CD8-positive, alpha-beta memory T cell (primary cell): ENCODE measurements around the gene RAB5IF. TPM values are rescaled to one million over a fixed set of nuclear protein-coding genes. Genes with fewer than 3 reads are reported as not detected.
A peak's percentile ranks its signal among the peaks of the same experiment; 100 is the strongest.

ENCODE experiments used
- CTCF ChIA-PET: fragments of 350-600 bp; sonication (Branson Sonifier 250); formaldehyde crosslinking; loops from one replicate; lab custom pipeline; 2021; ENCODE audit warnings: antibody characterized with exemption; lab: Charles Lee
- POLR2A ChIA-PET: fragments of 350-600 bp; sonication (Branson Sonifier 250); formaldehyde crosslinking; loops from one replicate; lab custom pipeline; 2021; ENCODE audit warnings: antibody characterized with exemption; lab: Charles Lee
- DNase-seq, 5 donors: peaks; one replicate each; pipeline versions ENCODE4 v3.0.0 to v3.0.0-alpha.2; 2020 to 2022; ENCODE audit warnings: mixed read lengths in 1 of 5
- H3K27ac ChIP-seq: one replicate; pipeline ENCODE4 v1.7.0; 2013; ENCODE audit warnings: low read depth, mild to moderate bottlenecking, low read length, moderate library complexity
- H3K27me3 ChIP-seq: 2 replicates; pipeline ENCODE4 v1.7.0; 2013; ENCODE audit warnings: low read length, mild to moderate bottlenecking; ENCODE audit not compliant: insufficient read depth, poor library complexity, severe bottlenecking
- H3K36me3 ChIP-seq: 2 replicates; pipeline ENCODE4 v1.7.0; 2013; ENCODE audit warnings: mild to moderate bottlenecking, low read length, moderate library complexity; ENCODE audit not compliant: insufficient read depth
- H3K4me1 ChIP-seq: 2 replicates; pipeline ENCODE4 v1.7.0; 2013; ENCODE audit warnings: mild to moderate bottlenecking, low read length, moderate library complexity; ENCODE audit not compliant: insufficient read depth
- H3K4me3 ChIP-seq: 2 replicates; pipeline ENCODE4 v1.7.0; 2013; ENCODE audit warnings: mild to moderate bottlenecking, low read length
- H3K9me3 ChIP-seq: 2 replicates; pipeline ENCODE4 v1.7.0; 2013; ENCODE audit warnings: mild to moderate bottlenecking, low read length
- H3K27ac Mint-ChIP-seq, 8 donors: one replicate each; pipeline ENCODE4 v1.8.0; 2020 to 2021; ENCODE audit warnings: mixed read lengths in 8 of 8, mild to moderate bottlenecking in 6 of 8, inconsistent platforms in 3 of 8, moderate library complexity in 3 of 8
- H3K27me3 Mint-ChIP-seq, 2 donors: one replicate each; pipeline ENCODE4 v1.8.0; 2020 to 2021; ENCODE audit warnings: mixed read lengths in 2 of 2, mild to moderate bottlenecking in 1 of 2, moderate library complexity in 1 of 2
- H3K36me3 Mint-ChIP-seq, 3 donors: one replicate each; pipeline ENCODE4 v1.8.0; 2020 to 2021; ENCODE audit warnings: mixed read lengths in 3 of 3, inconsistent platforms in 1 of 3, mild to moderate bottlenecking in 1 of 3
- H3K4me1 Mint-ChIP-seq, 3 donors: one replicate each; pipeline ENCODE4 v1.8.0; 2020 to 2021; ENCODE audit warnings: mixed read lengths in 3 of 3, inconsistent platforms in 1 of 3, mild to moderate bottlenecking in 1 of 3
- H3K4me3 Mint-ChIP-seq, 7 donors: one replicate each; pipeline ENCODE4 v1.8.0; 2020 to 2021; ENCODE audit warnings: mixed read lengths in 7 of 7, mild to moderate bottlenecking in 6 of 7, moderate library complexity in 4 of 7, inconsistent platforms in 2 of 7
- H3K9me3 Mint-ChIP-seq, 5 donors: one replicate each; pipeline ENCODE4 v1.8.0; 2020 to 2022; ENCODE audit warnings: mixed read lengths in 5 of 5, mild to moderate bottlenecking in 3 of 5, moderate library complexity in 2 of 5, inconsistent platforms in 1 of 5
- polyA plus RNA-seq: library from polyadenylated mRNA; unstranded; fragments of 300-500 nt; fragmentation: Illumina TruSeq; gene quantifications from one replicate; pipeline ENCODE4 v1.2.3, GENCODE V29; 2021
- total RNA-seq, 2 experiments: library from RNA; stranded (reverse); gene quantifications; one replicate each; pipeline ENCODE4 v1.2.3, GENCODE V29; 2021

The RAB5IF gene
- total and polyA plus RNA-seq, 3 experiments from 2014 or later: 159 to 180 (median 173) TPM

DNA sequence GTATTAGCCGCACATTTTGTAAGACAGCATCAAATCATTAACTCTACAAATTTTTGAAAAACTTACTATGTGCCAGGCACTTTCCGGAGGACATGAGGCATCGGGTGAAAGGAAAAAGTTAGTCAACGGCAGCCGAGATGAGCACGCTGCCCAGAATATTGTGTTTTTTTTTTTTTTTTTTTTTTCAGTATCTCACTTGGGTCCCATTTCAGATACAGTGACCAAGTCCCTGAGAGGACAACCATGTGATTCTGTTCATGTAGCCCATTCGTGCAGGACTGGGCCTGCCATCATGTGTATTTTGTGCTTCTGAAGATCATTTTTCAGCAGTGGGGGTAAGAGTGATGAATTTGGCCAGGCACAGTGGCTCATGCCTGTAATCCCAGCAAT lies 39.1 kb downstream of the RAB5IF start:
- no peaks in the 10 kb centered on the region for H3K27me3 ChIP-seq
- no peaks in the 10 kb centered on the region for H3K9me3 ChIP-seq
- Mint-ChIP-seq H3K27me3 (no peaks in the 10 kb centered on the region), H3K4me1 (peaks cover 50 to 63% (median 61%) of the 10 kb centered on the region in 3 donors), H3K9me3 (no peaks in the 10 kb centered on the region), H3K27ac (peak overlapping the region; percentile 91 to 99 (median 98)), H3K36me3 (peaks cover 0 to 57% (median 3%) of the 10 kb centered on the region in 3 donors), H3K4me3 (peak overlapping the region; percentile 94 to 99 (median 97))
- peak overlapping the region; percentile 71 for H3K27ac ChIP-seq
- peak overlapping the region; percentile 91 for H3K4me3 ChIP-seq
- H3K36me3 ChIP-seq: peaks cover 10% of the 10 kb centered on the region
- H3K4me1 ChIP-seq: peaks cover 45% of the 10 kb centered on the region
- ChIA-PET CTCF (interaction anchor here (0.8 to 3.5 kb wide), 5 partner anchors 15 to 94 kb away, joined by 3 to 30 read pairs (median 5); no protein-coding TSS in a partner anchor), POLR2A (interaction anchor here (0.6 to 2.8 kb wide), 7 partner anchors 20 to 268 kb away, joined by 3 to 16 read pairs (median 4); partner anchors contain the start of genes NDRG3 and TGIF2)
- peak in 1 of 5 donors; percentile 56 for DNase-seq

DNA sequence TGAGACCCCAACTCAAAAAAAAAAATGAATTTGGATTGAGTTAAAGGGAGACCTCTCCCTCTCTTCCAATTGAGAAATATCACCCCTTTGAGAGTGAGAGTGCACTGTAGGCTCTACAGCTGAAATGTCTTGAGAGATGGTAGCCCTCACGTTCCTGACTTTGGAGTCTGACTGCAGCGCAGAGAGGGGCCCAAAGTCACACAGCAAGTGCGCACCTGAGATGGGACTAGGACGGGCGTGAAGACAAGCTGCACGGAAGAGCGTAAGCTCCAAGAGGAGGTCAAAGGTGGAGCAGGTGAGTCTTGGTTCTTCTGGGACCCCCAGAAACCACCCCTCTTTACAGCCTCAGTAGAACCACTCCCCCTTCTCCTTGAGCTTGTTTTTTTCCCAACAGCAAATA lies 39.8 kb downstream of the RAB5IF start:
- no peaks in the 10 kb centered on the region for H3K27me3 ChIP-seq
- H3K4me1 ChIP-seq: peaks cover 45% of the 10 kb centered on the region
- Mint-ChIP-seq H3K27ac (peak overlapping the region; percentile 95 to 99 (median 98)), H3K36me3 (peaks cover 0 to 51% (median 3%) of the 10 kb centered on the region in 3 donors), H3K4me3 (peak overlapping the region; percentile 94 to 99 (median 97)), H3K4me1 (peaks cover 50 to 63% (median 61%) of the 10 kb centered on the region in 3 donors), H3K9me3 (no peaks in the 10 kb centered on the region), H3K27me3 (no peaks in the 10 kb centered on the region)
- H3K4me3 ChIP-seq: peak overlapping the region; percentile 91
- no peaks in the 10 kb centered on the region for H3K9me3 ChIP-seq
- CTCF ChIA-PET: interaction anchor here (1.0 to 3.5 kb wide), 12 partner anchors 10 to 163 kb away, joined by 3 to 30 read pairs (median 4); partner anchors contain the start of gene RAB5IF
- peaks cover 7% of the 10 kb centered on the region for H3K36me3 ChIP-seq
- H3K27ac ChIP-seq: peak overlapping the region; percentile 71
- POLR2A ChIA-PET: interaction anchor here (0.9 to 2.8 kb wide), 8 partner anchors 12 to 101 kb away, joined by 3 to 14 read pairs (median 6); partner anchors contain the start of genes NDRG3, RAB5IF and TGIF2
- no peak for DNase-seq

DNA sequence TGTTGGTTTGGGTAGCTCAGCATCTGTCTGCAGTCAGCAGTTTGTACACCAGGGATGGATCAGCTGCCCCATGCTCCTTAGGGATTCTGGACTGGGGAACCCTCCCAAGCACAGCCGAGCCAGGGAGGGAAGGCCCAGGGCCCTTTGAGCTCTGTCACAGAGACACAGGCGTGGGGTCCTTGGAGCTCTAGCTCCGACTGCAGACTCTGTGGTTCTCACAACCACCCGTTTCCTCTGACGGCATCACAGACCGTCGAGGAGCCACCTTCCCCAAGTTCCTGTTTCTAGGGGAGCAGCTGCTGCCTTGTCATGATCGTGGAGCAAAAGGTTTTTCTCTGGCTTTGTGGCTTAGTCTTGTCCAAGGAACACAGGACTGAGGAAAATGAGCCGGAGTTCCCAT lies 40.4 kb downstream of the RAB5IF start, which contains the start of gene SLA2:
Gene SLA2 (minus strand): TSS at position 199 of the 400 bp plus-strand sequence. CDS start 4,861 bp downstream, outside the sequence.
- peaks cover 0 to 45% (median 3%) of the 10 kb centered on the region in 3 donors for H3K36me3 Mint-ChIP-seq
- ChIA-PET CTCF (interaction anchor here (1.0 to 3.5 kb wide), 13 partner anchors 9 to 162 kb away, joined by 3 to 30 read pairs (median 4); partner anchors contain the start of gene RAB5IF), POLR2A (interaction anchor here (0.6 to 2.8 kb wide), 9 partner anchors 13 to 145 kb away, joined by 3 to 14 read pairs (median 5); partner anchors contain the start of genes NDRG3, RAB5IF and TGIF2)
- no peaks in the 10 kb centered on the region for H3K27me3 Mint-ChIP-seq
- no peaks in the 10 kb centered on the region for H3K9me3 ChIP-seq
- H3K4me1 Mint-ChIP-seq: peaks cover 50 to 61% (median 61%) of the 10 kb centered on the region in 3 donors
- H3K36me3 ChIP-seq: peaks cover 5% of the 10 kb centered on the region
- peak within 1 kb of the TSS; percentile 71 for H3K27ac ChIP-seq
- peak within 1 kb of the TSS; percentile 95 to 99 (median 98) for H3K27ac Mint-ChIP-seq
- H3K4me1 ChIP-seq: peaks cover 44% of the 10 kb centered on the region
- H3K4me3 ChIP-seq: peak within 1 kb of the TSS; percentile 91
- no peaks in the 10 kb centered on the region for H3K9me3 Mint-ChIP-seq
- peak within 1 kb of the TSS; percentile 94 to 99 (median 97) for H3K4me3 Mint-ChIP-seq
- peak; percentile 54 to 82 (median 75) for DNase-seq
- H3K27me3 ChIP-seq: no peaks in the 10 kb centered on the region

DNA sequence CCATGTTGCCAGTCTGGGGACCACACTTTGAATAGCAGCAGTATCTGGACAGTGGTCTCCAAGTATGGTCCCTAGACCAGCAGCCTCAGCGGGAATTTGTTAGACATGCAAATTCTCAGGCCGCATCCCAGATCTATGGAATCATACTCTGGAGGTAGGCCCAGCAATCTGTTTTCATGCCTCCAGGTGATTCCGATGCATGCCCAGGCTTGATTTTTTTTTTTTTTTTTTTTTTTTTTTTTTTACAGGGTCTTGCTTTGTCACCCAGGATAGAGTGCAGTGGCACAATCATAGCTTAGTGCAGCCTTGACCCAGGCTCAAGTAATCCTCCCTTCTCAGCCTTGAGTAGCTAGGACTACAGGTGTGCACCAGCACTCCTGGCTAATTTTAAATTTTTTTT lies 41.1 kb downstream of the RAB5IF start:
- peak overlapping the region; percentile 94 to 99 (median 97) for H3K4me3 Mint-ChIP-seq
- H3K27ac ChIP-seq: no peak overlapping the region
- H3K9me3 ChIP-seq: no peaks in the 10 kb centered on the region
- no peaks in the 10 kb centered on the region for H3K9me3 Mint-ChIP-seq
- peak overlapping the region; percentile 95 to 99 (median 98) for H3K27ac Mint-ChIP-seq
- no peak for DNase-seq
- no peaks in the 10 kb centered on the region for H3K27me3 ChIP-seq
- H3K4me1 Mint-ChIP-seq: peaks cover 46 to 55% (median 54%) of the 10 kb centered on the region in 3 donors
- no peaks in the 10 kb centered on the region for H3K27me3 Mint-ChIP-seq
- H3K36me3 Mint-ChIP-seq: peaks cover 0 to 42% (median 4%) of the 10 kb centered on the region in 3 donors
- no peak overlapping the region for H3K4me3 ChIP-seq
- ChIA-PET POLR2A (interaction anchor here (0.7 to 2.8 kb wide), 6 partner anchors 16 to 98 kb away, joined by 4 to 14 read pairs (median 8); partner anchors contain the start of genes RAB5IF and TGIF2), CTCF (interaction anchor here (1.0 to 3.5 kb wide), 9 partner anchors 8 to 107 kb away, joined by 3 to 30 read pairs (median 4); partner anchors contain the start of gene RAB5IF)
- no peaks in the 10 kb centered on the region for H3K36me3 ChIP-seq
- peaks cover 37% of the 10 kb centered on the region for H3K4me1 ChIP-seq

DNA sequence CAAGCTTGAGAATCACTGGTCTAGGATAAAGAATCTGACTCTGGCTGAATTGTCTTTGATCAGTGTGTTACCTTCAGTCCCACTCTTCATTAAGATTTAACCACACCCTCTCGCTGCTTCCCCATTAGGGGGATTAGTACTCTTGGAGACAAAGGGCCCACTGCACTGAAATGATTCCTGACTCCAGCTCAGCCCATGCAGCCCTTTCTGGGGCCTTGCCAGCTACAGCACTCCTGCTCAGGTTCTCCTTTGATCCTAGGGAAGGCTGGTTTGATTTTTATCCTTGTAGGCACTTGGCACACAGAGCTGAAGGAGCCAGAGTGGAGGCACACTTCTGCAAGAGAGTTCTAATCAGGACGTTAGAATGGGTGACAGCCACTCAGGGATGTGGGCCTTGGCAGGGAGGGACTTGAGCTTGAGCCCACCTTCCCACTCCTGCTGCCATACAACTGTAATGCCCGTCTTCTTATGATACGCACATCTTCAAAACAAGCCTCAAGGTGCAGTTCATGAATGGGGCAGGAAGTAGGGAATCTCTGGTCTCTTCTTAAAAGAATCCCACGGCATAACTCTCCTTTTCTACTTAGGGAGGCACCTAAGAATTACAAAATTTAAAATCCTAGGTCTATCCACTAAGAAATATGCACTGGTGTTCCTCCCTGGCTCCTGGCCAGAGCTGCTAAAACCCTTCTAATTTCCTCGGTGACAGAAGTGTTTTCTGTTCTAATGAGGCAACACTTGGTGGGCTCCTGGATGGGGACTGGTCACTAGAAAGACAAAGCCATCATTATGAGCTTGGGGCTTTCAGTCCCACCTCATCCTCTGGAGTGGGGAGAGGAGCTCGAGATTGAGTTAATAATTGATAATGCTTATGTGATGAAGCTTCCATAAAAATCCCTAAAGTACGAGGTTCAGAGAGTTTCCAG lies 41.9 kb downstream of the RAB5IF start:
- H3K4me3 Mint-ChIP-seq: peak overlapping the region; percentile 34 to 98 (median 66)
- H3K36me3 ChIP-seq: no peaks in the 10 kb centered on the region
- peaks cover 0 to 40% (median 4%) of the 10 kb centered on the region in 3 donors for H3K36me3 Mint-ChIP-seq
- peaks cover 30% of the 10 kb centered on the region for H3K4me1 ChIP-seq
- peaks cover 42 to 47% (median 47%) of the 10 kb centered on the region in 3 donors for H3K4me1 Mint-ChIP-seq
- H3K27me3 ChIP-seq: no peaks in the 10 kb centered on the region
- H3K4me3 ChIP-seq: no peak overlapping the region
- peak overlapping the region; percentile 44 to 99 (median 88) for H3K27ac Mint-ChIP-seq
- ChIA-PET CTCF (interaction anchor here (1.1 to 2.6 kb wide), 2 partner anchors 18 to 33 kb away, joined by 5 to 16 read pairs; no protein-coding TSS in a partner anchor), POLR2A (interaction anchor here (0.7 to 1.3 kb wide), 2 partner anchors 41 to 99 kb away, joined by 4 to 6 read pairs; partner anchors contain the start of gene RAB5IF)
- H3K27me3 Mint-ChIP-seq: no peaks in the 10 kb centered on the region
- H3K9me3 ChIP-seq: no peaks in the 10 kb centered on the region
- H3K27ac ChIP-seq: no peak overlapping the region
- no peaks in the 10 kb centered on the region for H3K9me3 Mint-ChIP-seq
- DNase-seq: no peak

- H3K4me3 ChIP-seq: no peak overlapping the region
- no peaks in the 10 kb centered on the region for H3K9me3 ChIP-seq
- ChIA-PET CTCF (interaction anchor here (0.9 kb wide), 1 partner anchor 49 kb away, joined by 3 read pairs; no protein-coding TSS in a partner anchor), POLR2A (no interaction called here)
- peaks cover 11 to 15% (median 11%) of the 10 kb centered on the region in 3 donors for H3K4me1 Mint-ChIP-seq
- DNase-seq: no peak
- H3K27ac ChIP-seq: no peak overlapping the region
- H3K4me1 ChIP-seq: peaks cover 8% of the 10 kb centered on the region
- H3K4me3 Mint-ChIP-seq: no peak overlapping the region
- no peaks in the 10 kb centered on the region for H3K9me3 Mint-ChIP-seq
- H3K27ac Mint-ChIP-seq: peak overlapping the region in 1 of 8 donors; percentile 64
- no peaks in the 10 kb centered on the region for H3K36me3 ChIP-seq
- no peaks in the 10 kb centered on the region for H3K27me3 Mint-ChIP-seq
- H3K27me3 ChIP-seq: no peaks in the 10 kb centered on the region
- peaks cover 5 to 47% (median 11%) of the 10 kb centered on the region in 3 donors for H3K36me3 Mint-ChIP-seq
Measured at GRCh38 chr20:36653456-36653855, 47.9 kb downstream of the RAB5IF start.

- POLR2A ChIA-PET: no interaction called here
- Mint-ChIP-seq H3K27me3 (no peaks in the 10 kb centered on the region), H3K9me3 (no peaks in the 10 kb centered on the region), H3K36me3 (peaks cover 5 to 47% (median 11%) of the 10 kb centered on the region in 3 donors), H3K27ac (no peak overlapping the region), H3K4me3 (no peak overlapping the region), H3K4me1 (peaks cover 16 to 23% (median 19%) of the 10 kb centered on the region in 3 donors)
- CTCF ChIA-PET: interaction anchor here (1.3 kb wide), 2 partner anchors 9 to 48 kb away, joined by 4 read pairs; partner anchors contain the start of genes RAB5IF and SLA2
- Histone ChIP-seq H3K27ac (no peak overlapping the region), H3K4me1 (peaks cover 16% of the 10 kb centered on the region), H3K4me3 (no peak overlapping the region), H3K27me3 (no peaks in the 10 kb centered on the region), H3K36me3 (no peaks in the 10 kb centered on the region), H3K9me3 (no peaks in the 10 kb centered on the region)
- DNase-seq: no peak
Measured at GRCh38 chr20:36654506-36654905, 48.9 kb downstream of the RAB5IF start.
